ENCODE measurements around the gene SEZ6. TPM values are rescaled to one million over a fixed set of nuclear protein-coding genes. Genes with fewer than 3 reads are reported as not detected.

Gene SEZ6
- total and polyA plus RNA-seq, 2 donors (not counting 1 experiment from before 2014, with no cell fraction given): not detected

DNA sequence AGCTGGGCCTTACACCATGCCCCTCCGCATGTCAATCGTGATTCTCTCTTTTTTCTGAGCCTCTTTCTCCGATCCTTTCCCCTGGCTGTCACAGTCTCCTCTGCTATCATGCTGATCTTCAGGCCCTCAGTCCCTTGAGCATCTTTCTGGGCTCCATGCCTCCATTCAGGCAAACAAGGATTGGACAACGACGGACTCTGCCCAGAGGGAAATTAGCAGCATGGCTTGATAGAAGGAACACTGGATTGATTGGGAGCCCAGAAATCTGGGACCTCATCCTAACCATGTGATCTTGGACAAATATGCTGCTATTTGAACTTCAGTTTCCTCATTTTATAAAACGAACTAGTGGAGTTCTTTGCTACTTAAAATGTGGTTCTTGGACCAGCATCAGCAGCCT is 35.0 kb downstream of the SEZ6 start:
- intact Hi-C loops (cut with micrococcal nuclease): no loop called here
- TF ChIP-seq, protein P1, sequence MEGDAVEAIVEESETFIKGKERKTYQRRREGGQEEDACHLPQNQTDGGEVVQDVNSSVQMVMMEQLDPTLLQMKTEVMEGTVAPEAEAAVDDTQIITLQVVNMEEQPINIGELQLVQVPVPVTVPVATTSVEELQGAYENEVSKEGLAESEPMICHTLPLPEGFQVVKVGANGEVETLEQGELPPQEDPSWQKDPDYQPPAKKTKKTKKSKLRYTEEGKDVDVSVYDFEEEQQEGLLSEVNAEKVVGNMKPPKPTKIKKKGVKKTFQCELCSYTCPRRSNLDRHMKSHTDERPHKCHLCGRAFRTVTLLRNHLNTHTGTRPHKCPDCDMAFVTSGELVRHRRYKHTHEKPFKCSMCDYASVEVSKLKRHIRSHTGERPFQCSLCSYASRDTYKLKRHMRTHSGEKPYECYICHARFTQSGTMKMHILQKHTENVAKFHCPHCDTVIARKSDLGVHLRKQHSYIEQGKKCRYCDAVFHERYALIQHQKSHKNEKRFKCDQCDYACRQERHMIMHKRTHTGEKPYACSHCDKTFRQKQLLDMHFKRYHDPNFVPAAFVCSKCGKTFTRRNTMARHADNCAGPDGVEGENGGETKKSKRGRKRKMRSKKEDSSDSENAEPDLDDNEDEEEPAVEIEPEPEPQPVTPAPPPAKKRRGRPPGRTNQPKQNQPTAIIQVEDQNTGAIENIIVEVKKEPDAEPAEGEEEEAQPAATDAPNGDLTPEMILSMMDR (IDR thresholded peaks at IDR 0.05): no peak
- no peak for TF ChIP-seq EZH2 (IDR thresholded peaks at IDR 0.05; ENCODE audit: borderline replicate concordance, insufficient read depth, low read depth, low read length, poor library complexity, severe bottlenecking)
- Histone ChIP-seq H3K4me1 (ENCODE audit: control insufficient read depth in 2 of 2, insufficient read depth in 2 of 2, low read length in 2 of 2) (peaks cover 4 to 12% of the 10 kb centered on the region in 2 donors), H3K4me2 (replicated peaks; ENCODE audit: low read depth, low read length, poor library complexity, severe bottlenecking) (no peak overlapping the region), H3K36me3 (replicated peaks in 1 of 2; ENCODE audit: control extremely low read depth in 1 of 2, control insufficient read depth in 1 of 2, extremely low read depth in 1 of 2, insufficient read depth in 2 of 2, low read length in 1 of 2) (no peaks in the 10 kb centered on the region), H4K20me1 (ENCODE audit: control insufficient read depth, insufficient read depth, low read length, poor library complexity, severe bottlenecking) (no peaks in the 10 kb centered on the region), H3K27me3 (replicated peaks in 1 of 4; ENCODE audit: control extremely low read depth in 1 of 4, control insufficient read depth in 3 of 4, insufficient read depth in 4 of 4, low read length in 3 of 4) (peaks cover 0 to 7% (median 0%) of the 10 kb centered on the region in 4 experiments), H3K27ac (ENCODE audit: low read length in 2 of 2) (no peak overlapping the region), H3K9me3 (ENCODE audit: control extremely low read depth in 1 of 3, control insufficient read depth in 2 of 3, insufficient read depth in 1 of 3, low read length in 2 of 3) (no peaks in the 10 kb centered on the region), H3K9ac (ENCODE audit: low read length) (no peak overlapping the region), H3K79me2 (ENCODE audit: control insufficient read depth, insufficient read depth, low read length) (no peaks in the 10 kb centered on the region), H2AFZ (ENCODE audit: insufficient read depth, low read depth, low read length, poor library complexity, severe bottlenecking) (no peak overlapping the region), H3K4me3 (ENCODE audit: control extremely low read depth in 1 of 5, extremely low read depth in 1 of 5, insufficient read depth in 1 of 5, low read depth in 2 of 5, low read length in 4 of 5) (no peak overlapping the region)
- CTCF ChIA-PET: interaction anchor here (1.1 to 1.5 kb wide), 2 partner anchors 143 to 146 kb away, joined by 4 read pairs; no protein-coding TSS in a partner anchor
- H3K27me3 Mint-ChIP-seq: no peaks in the 10 kb centered on the region
- no peak overlapping the region for H3K27ac Mint-ChIP-seq
- no peaks in the 10 kb centered on the region for H3K9me3 Mint-ChIP-seq (ENCODE audit: insufficient read depth)
- peaks cover 9% of the 10 kb centered on the region for H3K4me1 Mint-ChIP-seq
- no peak for DNase-seq
- ATAC-seq (ENCODE audit: low read depth): no peak
- 84% methylated on average over 5 of the region's 6 CpGs for WGBS (ENCODE audit: insufficient coverage)
- POLR2A ChIA-PET: no interaction called here
- H3K4me3 Mint-ChIP-seq: no peak overlapping the region

DNA sequence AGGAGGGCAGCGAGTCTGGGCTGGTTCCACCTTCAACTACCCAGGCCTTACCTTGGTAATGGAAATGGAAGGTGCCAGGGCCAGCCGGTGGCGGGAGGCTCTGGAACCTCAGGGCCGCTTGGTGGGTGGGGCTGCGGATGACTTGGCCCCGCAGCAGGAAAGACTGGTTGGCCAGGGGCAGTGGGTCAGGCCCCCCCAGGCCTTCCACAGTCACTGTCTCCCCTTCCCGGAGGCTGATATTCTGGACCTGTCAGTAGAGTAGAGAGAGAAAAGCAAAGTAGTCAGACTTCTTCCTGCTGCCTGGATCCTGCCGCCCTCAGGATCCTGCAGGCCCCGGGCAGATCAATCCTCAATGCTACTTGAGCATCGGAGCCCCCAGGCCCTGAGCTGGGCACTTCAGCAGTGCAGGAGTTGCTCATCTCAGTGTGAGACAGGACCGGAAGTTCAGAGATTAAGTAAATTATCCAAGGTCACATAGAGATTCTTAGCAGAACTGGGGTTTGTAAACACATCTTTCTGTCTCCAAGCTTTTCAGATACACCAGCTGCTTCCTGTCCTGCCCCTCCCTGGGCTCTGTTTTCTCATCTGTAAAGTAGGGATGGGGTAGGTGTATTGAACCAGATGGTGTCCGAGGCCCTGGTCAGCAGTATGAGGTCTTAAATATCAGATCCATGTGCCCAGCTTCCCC is 36.0 kb downstream of the SEZ6 start:
- Histone ChIP-seq H3K4me3 (ENCODE audit: control extremely low read depth in 1 of 5, extremely low read depth in 1 of 5, insufficient read depth in 1 of 5, low read depth in 2 of 5, low read length in 4 of 5) (no peak overlapping the region), H3K4me1 (ENCODE audit: control insufficient read depth in 2 of 2, insufficient read depth in 2 of 2, low read length in 2 of 2) (peaks cover 4 to 17% of the 10 kb centered on the region in 2 donors), H3K27me3 (replicated peaks in 1 of 4; ENCODE audit: control extremely low read depth in 1 of 4, control insufficient read depth in 3 of 4, insufficient read depth in 4 of 4, low read length in 3 of 4) (peaks cover 0 to 7% (median 0%) of the 10 kb centered on the region in 4 experiments), H3K4me2 (replicated peaks; ENCODE audit: low read depth, low read length, poor library complexity, severe bottlenecking) (no peak overlapping the region), H4K20me1 (ENCODE audit: control insufficient read depth, insufficient read depth, low read length, poor library complexity, severe bottlenecking) (no peaks in the 10 kb centered on the region), H3K79me2 (ENCODE audit: control insufficient read depth, insufficient read depth, low read length) (no peaks in the 10 kb centered on the region), H3K27ac (ENCODE audit: low read length in 2 of 2) (no peak overlapping the region), H3K36me3 (replicated peaks in 1 of 2; ENCODE audit: control extremely low read depth in 1 of 2, control insufficient read depth in 1 of 2, extremely low read depth in 1 of 2, insufficient read depth in 2 of 2, low read length in 1 of 2) (no peaks in the 10 kb centered on the region), H3K9me3 (ENCODE audit: control extremely low read depth in 1 of 3, control insufficient read depth in 2 of 3, insufficient read depth in 1 of 3, low read length in 2 of 3) (no peaks in the 10 kb centered on the region), H3K9ac (ENCODE audit: low read length) (no peak overlapping the region), H2AFZ (ENCODE audit: insufficient read depth, low read depth, low read length, poor library complexity, severe bottlenecking) (no peak overlapping the region)
- CTCF ChIA-PET: interaction anchor here (1.1 to 2.8 kb wide), 3 partner anchors 144 to 147 kb away, joined by 4 to 21 read pairs (median 4); no protein-coding TSS in a partner anchor
- peaks cover 3% of the 10 kb centered on the region for H3K27me3 Mint-ChIP-seq
- H3K4me1 Mint-ChIP-seq: peaks cover 9% of the 10 kb centered on the region
- H3K9me3 Mint-ChIP-seq (ENCODE audit: insufficient read depth): no peaks in the 10 kb centered on the region
- WGBS (ENCODE audit: insufficient coverage): 97% methylated on average over 5 of the region's 12 CpGs
- intact Hi-C loops (cut with micrococcal nuclease): loop anchor here (10.0 kb wide), 1 partner anchor 65 kb away; no protein-coding TSS in a partner anchor
- DNase-seq (no peak), ATAC-seq (ENCODE audit: low read depth) (no peak)
- TF ChIP-seq, protein P1 (IDR thresholded peaks at IDR 0.05): no peak
- no peak for TF ChIP-seq EZH2 (IDR thresholded peaks at IDR 0.05; ENCODE audit: borderline replicate concordance, insufficient read depth, low read depth, low read length, poor library complexity, severe bottlenecking)
- H3K4me3 Mint-ChIP-seq: no peak overlapping the region
- no peak overlapping the region for H3K27ac Mint-ChIP-seq
- POLR2A ChIA-PET: no interaction called here
